OCI-M1 (cell line): Measurements from ENCODE around the gene FAM72C.
"Not testable (repeated sequence)": the region's sequence is repeated elsewhere in the genome, so short reads cannot be mapped to it uniquely, and the experiment has no call there.

Source experiments
- DNase-seq: peaks from one replicate; lab custom pipeline; 2025; lab: John Stamatoyannopoulos, UW

Gene FAM72C

GRCh38 chr1:143971924-143972700 is at the start of gene FAM72C:
TSS of gene FAM72C (minus strand) at chr1:143971986. CDS start at chr1:143971141, 845 bp downstream.
- not testable (repeated sequence) for DNase-seq

GRCh38 chr1:144020001-144020738 is 48.4 kb upstream of the FAM72C start:
- not testable (repeated sequence) for DNase-seq

- not testable (repeated sequence) for DNase-seq
Observed at GRCh38 chr1:144019101-144019500, 47.3 kb upstream of the FAM72C start.

- not testable (repeated sequence) for DNase-seq
Observed at GRCh38 chr1:144015180-144015966, 43.6 kb upstream of the FAM72C start.

GRCh38 chr1:144014528-144014927 is 42.7 kb upstream of the FAM72C start:
- DNase-seq = not testable (repeated sequence)

- DNase-seq = not testable (repeated sequence)
Observed at GRCh38 chr1:144014121-144014520, 42.3 kb upstream of the FAM72C start.

- DNase-seq = not testable (repeated sequence)
Observed at GRCh38 chr1:144012168-144012733, 40.5 kb upstream of the FAM72C start.

- not testable (repeated sequence) for DNase-seq
Observed at GRCh38 chr1:144009410-144009809, 37.6 kb upstream of the FAM72C start.

- not testable (repeated sequence) for DNase-seq
Observed at GRCh38 chr1:144004259-144004658, 32.5 kb upstream of the FAM72C start.

- DNase-seq = not testable (repeated sequence)
Observed at GRCh38 chr1:144003306-144004029, 31.7 kb upstream of the FAM72C start.

- DNase-seq = not testable (repeated sequence)
Observed at GRCh38 chr1:144002141-144002881, 30.5 kb upstream of the FAM72C start.

- DNase-seq = not testable (repeated sequence)
Observed at GRCh38 chr1:144001077-144001476, 29.3 kb upstream of the FAM72C start.

GRCh38 chr1:143996020-143996419 is 24.2 kb upstream of the FAM72C start:
- DNase-seq = not testable (repeated sequence)

- DNase-seq = not testable (repeated sequence)
Observed at GRCh38 chr1:143993301-143993907, 21.6 kb upstream of the FAM72C start.

- DNase-seq = not testable (repeated sequence)
Observed at GRCh38 chr1:143990699-143991098, 18.9 kb upstream of the FAM72C start.

GRCh38 chr1:143989719-143990118 is 17.9 kb upstream of the FAM72C start:
- DNase-seq = not testable (repeated sequence)

GRCh38 chr1:143989427-143989712 is 17.6 kb upstream of the FAM72C start:
- DNase-seq = not testable (repeated sequence)

- not testable (repeated sequence) for DNase-seq
Observed at GRCh38 chr1:143988602-143989426, 17.0 kb upstream of the FAM72C start.

GRCh38 chr1:143987868-143988267 is 16.1 kb upstream of the FAM72C start:
- not testable (repeated sequence) for DNase-seq
